ENCODE measurements around the gene COL28A1. TPM values are rescaled to one million over a fixed set of nuclear protein-coding genes. Genes with fewer than 3 reads are reported as not detected.
"Not testable (repeated sequence)": the region's sequence is repeated elsewhere in the genome, so short reads cannot be mapped to it uniquely, and the experiment has no call there.

The COL28A1 gene
- total RNA-seq, 1 donor from 2014 or later = 18.3 TPM

DNA sequence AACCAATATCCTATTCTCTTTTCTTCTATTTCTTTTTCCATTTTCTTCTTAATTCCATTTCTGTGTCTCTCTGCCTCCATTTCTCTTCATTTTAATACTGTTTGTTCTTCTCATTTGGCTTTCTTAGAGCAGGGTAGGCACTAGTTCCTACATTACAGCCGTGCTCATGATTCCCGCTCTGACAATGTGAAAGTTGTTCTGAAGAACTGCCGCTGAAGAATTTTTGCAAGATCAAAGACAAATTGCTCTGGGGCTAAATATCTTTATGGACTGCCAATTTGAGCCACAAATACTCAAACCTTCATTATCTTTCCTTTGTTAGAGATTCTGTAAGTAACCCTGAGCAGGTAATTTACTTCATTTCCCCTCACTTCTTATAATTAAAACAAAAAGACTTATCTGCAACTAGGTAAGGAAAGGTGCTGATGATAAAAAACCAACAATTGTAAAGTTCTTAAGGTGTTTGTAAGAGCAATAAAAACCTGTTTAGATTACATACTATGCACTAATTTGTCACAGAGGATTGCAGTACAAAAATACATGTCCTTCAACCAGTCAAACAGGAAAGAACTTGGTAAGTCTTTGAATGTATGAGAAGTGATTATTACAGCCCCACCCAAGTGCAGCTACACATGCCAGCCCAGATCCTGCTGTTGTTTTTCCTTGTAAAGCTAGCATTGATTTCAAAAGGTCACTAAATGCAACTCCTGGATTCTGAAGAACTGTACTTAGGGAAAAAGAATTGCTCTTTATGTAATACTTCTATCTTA, 127.5 kb downstream of the COL28A1 start:
- H3K27me3 Mint-ChIP-seq = peaks cover 5% of the 10 kb centered on the region
- peak overlapping the region; percentile 54 for H3K27ac Mint-ChIP-seq
- peaks cover 11% of the 10 kb centered on the region for H3K36me3 Mint-ChIP-seq (ENCODE audit: insufficient read depth)
- TF ChIP-seq, protein P1, sequence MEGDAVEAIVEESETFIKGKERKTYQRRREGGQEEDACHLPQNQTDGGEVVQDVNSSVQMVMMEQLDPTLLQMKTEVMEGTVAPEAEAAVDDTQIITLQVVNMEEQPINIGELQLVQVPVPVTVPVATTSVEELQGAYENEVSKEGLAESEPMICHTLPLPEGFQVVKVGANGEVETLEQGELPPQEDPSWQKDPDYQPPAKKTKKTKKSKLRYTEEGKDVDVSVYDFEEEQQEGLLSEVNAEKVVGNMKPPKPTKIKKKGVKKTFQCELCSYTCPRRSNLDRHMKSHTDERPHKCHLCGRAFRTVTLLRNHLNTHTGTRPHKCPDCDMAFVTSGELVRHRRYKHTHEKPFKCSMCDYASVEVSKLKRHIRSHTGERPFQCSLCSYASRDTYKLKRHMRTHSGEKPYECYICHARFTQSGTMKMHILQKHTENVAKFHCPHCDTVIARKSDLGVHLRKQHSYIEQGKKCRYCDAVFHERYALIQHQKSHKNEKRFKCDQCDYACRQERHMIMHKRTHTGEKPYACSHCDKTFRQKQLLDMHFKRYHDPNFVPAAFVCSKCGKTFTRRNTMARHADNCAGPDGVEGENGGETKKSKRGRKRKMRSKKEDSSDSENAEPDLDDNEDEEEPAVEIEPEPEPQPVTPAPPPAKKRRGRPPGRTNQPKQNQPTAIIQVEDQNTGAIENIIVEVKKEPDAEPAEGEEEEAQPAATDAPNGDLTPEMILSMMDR (IDR thresholded peaks at IDR 0.05; ENCODE audit: unreplicated experiment) = no peak
- no peak overlapping the region for H3K4me3 Mint-ChIP-seq (ENCODE audit: low read depth)
- DNase-seq (ENCODE audit: low spot score, unreplicated experiment) = no peak
- peaks cover 9% of the 10 kb centered on the region for H3K4me1 Mint-ChIP-seq (ENCODE audit: low read depth)
- H3K9me3 Mint-ChIP-seq (ENCODE audit: low read depth) = peaks cover 9% of the 10 kb centered on the region

DNA sequence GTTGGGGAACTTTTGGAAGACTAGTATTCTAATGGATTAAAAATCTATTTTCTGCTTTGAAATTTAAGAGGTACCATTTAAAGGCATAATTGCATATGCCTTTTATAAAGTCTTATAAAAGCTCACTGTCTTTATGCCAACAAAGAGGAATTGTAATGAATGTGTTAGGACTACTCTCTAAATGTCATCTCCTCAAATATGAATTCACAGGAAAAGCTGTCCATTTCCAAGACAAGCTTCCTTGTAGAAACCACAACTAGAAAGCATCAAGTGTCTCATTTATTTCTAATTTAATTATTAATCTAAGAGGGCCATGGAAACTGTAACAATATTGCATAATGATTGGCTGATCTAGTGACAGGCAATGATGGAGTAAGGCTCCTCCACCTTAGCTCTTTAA, 130.2 kb downstream of the COL28A1 start:
- Mint-ChIP-seq H3K4me1 (ENCODE audit: low read depth) (peaks cover 8% of the 10 kb centered on the region), H3K4me3 (ENCODE audit: low read depth) (no peak overlapping the region), H3K27ac (no peak overlapping the region), H3K36me3 (ENCODE audit: insufficient read depth) (peaks cover 10% of the 10 kb centered on the region), H3K27me3 (no peaks in the 10 kb centered on the region), H3K9me3 (ENCODE audit: low read depth) (peaks cover 9% of the 10 kb centered on the region)
- no peak for DNase-seq (ENCODE audit: low spot score, unreplicated experiment)
- TF ChIP-seq, protein P1 (IDR thresholded peaks at IDR 0.05; ENCODE audit: unreplicated experiment) = no peak

DNA sequence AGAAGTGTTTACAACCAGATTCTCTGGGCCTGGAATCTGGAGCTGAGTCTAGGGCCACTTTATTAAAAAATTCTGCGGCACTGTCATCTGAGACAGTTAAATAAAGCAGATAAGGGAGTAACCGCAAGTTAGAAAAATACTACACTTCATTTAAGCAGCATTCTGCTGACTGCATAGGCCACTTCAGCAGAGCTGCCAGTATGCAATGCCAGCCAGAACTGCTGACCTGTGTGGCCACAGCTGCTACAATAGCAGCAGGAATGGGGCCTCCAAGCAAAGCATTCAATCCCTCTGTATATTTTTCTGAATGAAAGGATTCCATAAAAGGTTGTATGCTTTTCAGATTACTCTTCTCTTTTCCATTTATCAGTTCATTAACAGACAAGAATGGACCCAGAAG, 136.0 kb downstream of the COL28A1 start:
- Mint-ChIP-seq H3K36me3 (ENCODE audit: insufficient read depth) (peaks cover 5% of the 10 kb centered on the region), H3K27ac (no peak overlapping the region), H3K4me1 (ENCODE audit: low read depth) (peaks cover 13% of the 10 kb centered on the region), H3K27me3 (no peaks in the 10 kb centered on the region), H3K9me3 (ENCODE audit: low read depth) (peaks cover 3% of the 10 kb centered on the region), H3K4me3 (ENCODE audit: low read depth) (no peak overlapping the region)
- TF ChIP-seq, protein P1 (IDR thresholded peaks at IDR 0.05; ENCODE audit: unreplicated experiment) = no peak
- DNase-seq (ENCODE audit: low spot score, unreplicated experiment) = no peak

DNA sequence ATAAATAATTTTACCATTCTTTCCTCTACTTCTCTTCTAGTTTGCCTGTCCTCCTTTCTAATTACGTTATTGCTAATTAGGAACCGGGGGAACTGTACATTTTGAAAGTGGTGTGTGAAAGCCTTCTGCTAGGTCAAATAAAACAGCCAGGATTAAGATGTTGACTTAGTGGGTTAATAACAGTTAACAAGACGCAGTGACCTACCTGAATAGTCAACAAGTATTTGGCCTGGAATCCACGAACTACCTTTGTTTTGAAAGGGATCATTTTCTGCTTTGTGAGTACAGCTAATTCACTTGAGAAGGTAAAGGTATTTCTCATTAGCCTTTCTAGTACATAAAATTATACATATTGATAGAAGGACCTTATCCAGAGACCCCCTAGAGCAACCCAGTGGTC, 139.9 kb downstream of the COL28A1 start:
- TF ChIP-seq, protein P1 (IDR thresholded peaks at IDR 0.05; ENCODE audit: unreplicated experiment) = no peak
- Mint-ChIP-seq H3K9me3 (ENCODE audit: low read depth) (peaks cover 20% of the 10 kb centered on the region), H3K4me1 (ENCODE audit: low read depth) (peaks cover 13% of the 10 kb centered on the region), H3K36me3 (ENCODE audit: insufficient read depth) (peaks cover 25% of the 10 kb centered on the region), H3K27me3 (no peaks in the 10 kb centered on the region), H3K4me3 (ENCODE audit: low read depth) (no peak overlapping the region), H3K27ac (peak overlapping the region; percentile 38)
- DNase-seq (ENCODE audit: low spot score, unreplicated experiment) = no peak

DNA sequence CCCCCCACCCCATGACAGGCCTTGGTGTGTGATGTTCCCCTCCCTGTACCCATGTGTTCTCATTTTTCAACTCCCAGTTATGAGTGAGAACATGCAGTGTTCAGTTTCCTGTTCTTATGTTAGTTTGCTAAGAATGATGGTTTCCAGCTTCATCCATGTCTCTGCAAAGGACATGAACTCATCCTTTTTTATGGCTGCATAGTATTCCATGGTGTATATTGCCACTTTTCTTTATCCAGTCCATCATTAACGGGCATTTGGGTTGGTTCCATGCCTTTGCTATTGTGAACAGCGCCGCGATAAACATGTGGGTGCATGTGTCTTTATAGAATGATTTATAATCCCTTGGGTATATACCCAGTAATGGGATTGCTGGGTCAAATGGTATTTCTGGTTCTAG, 147.5 kb downstream of the COL28A1 start:
- not testable (repeated sequence) for H3K4me1 Mint-ChIP-seq (ENCODE audit: low read depth); H3K27ac Mint-ChIP-seq; DNase-seq (ENCODE audit: low spot score, unreplicated experiment); H3K27me3 Mint-ChIP-seq; H3K4me3 Mint-ChIP-seq (ENCODE audit: low read depth)
- H3K36me3 Mint-ChIP-seq (ENCODE audit: insufficient read depth) = peaks cover 23% of the 10 kb centered on the region
- peaks cover 27% of the 10 kb centered on the region for H3K9me3 Mint-ChIP-seq (ENCODE audit: low read depth)

DNA sequence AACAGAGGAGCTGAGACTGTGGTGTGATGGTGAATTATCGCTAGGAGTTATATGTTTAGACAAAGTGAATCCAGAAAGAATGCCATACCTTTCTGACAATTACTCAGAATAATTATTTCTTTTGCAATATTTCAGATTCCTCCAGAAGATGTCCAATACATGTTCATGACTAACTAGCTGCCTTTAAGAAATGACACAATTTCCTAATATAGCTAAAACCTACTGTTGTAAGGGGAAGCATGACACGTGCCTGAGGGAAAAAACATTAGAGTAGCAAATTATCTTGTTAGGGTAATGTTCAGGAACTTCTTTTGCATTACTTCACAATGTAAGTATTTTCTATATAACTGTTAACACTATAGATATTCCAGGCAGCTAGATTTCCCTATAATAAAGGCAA, 150.3 kb downstream of the COL28A1 start:
- Mint-ChIP-seq H3K27ac (no peak overlapping the region), H3K27me3 (no peaks in the 10 kb centered on the region), H3K9me3 (ENCODE audit: low read depth) (peaks cover 6% of the 10 kb centered on the region), H3K36me3 (ENCODE audit: insufficient read depth) (peaks cover 4% of the 10 kb centered on the region), H3K4me3 (ENCODE audit: low read depth) (no peak overlapping the region), H3K4me1 (ENCODE audit: low read depth) (no peaks in the 10 kb centered on the region)
- DNase-seq (ENCODE audit: low spot score, unreplicated experiment) = no peak
- TF ChIP-seq, protein P1 (IDR thresholded peaks at IDR 0.05; ENCODE audit: unreplicated experiment) = no peak
